Esophagus squamous epithelium (tissue), 5 donors: ENCODE data around the gene MYH13. TPM values are rescaled to one million over a fixed set of nuclear protein-coding genes. Genes with fewer than 3 reads are reported as not detected.

Experiments used
- DNase-seq: peaks from one replicate; lab custom pipeline; 2025; lab: John Stamatoyannopoulos, UW
- H3K27ac ChIP-seq, 4 donors: fragments of 200-600 bp; sonication (generic); one replicate each; pipeline ENCODE4 v1.5.1; 2016 to 2019; ENCODE audit warnings: mild to moderate bottlenecking in 1 of 4
- H3K27me3 ChIP-seq, 4 donors: fragments of 200-600 bp; sonication (generic); 1 replicate in 3 of 4; 2 replicates in 1 of 4; pipeline versions ENCODE4 v1.5.1 to v1.6.0; 2017 to 2021; ENCODE audit warnings: antibody characterized with exemption in 1 of 4
- H3K36me3 ChIP-seq, 3 donors: fragments of 200-600 bp; sonication (generic); one replicate each; pipeline ENCODE4 v1.5.1; 2016 to 2019
- H3K4me1 ChIP-seq, 3 donors: fragments of 200-600 bp; sonication (generic); one replicate each; pipeline ENCODE4 v1.5.1; 2017 to 2019
- H3K4me3 ChIP-seq, 4 donors: fragments of 200-600 bp; sonication (generic); 1 replicate in 3 of 4; 2 replicates in 1 of 4; pipeline ENCODE4 v1.5.1; 2016 to 2019; ENCODE audit warnings: mild to moderate bottlenecking in 2 of 4, moderate library complexity in 1 of 4
- H3K9me3 ChIP-seq, 3 donors: fragments of 200-600 bp; sonication (generic); one replicate each; pipeline ENCODE4 v1.5.1; 2016 to 2019
- POLR2A ChIP-seq, 4 donors: fragments of 450-650 bp; IDR thresholded peaks; one replicate each; pipeline ENCODE4 v1.6.1; 2017; ENCODE audit warnings: antibody characterized with exemption in 4 of 4, mild to moderate bottlenecking in 4 of 4, moderate library complexity in 3 of 4
- whole genome bisulfite sequencing, 2 donors: methylation state at CpG; one replicate each; pipeline ENCODE4 v1.1.5; 2018; 5-methylcytosine and 5-hydroxymethylcytosine counted together
- intact Hi-C: fragments of 100-400 bp; cut with DNase I; formaldehyde crosslinking; loops from one replicate; pipeline ENCODE4 v1.15.0; 2022
- total RNA-seq, 4 donors: library from RNA; depleted of rRNA; stranded (reverse); fragments of >200 nt; gene quantifications; one replicate each; pipeline ENCODE4 v1.1.0, GENCODE V29; 2016
- TF ChIP-seq, protein P1 (sequence below), 6 experiments: fragments of 450-650 bp in 4 of 6; fragments of 200-600 bp in 2 of 6; sonication (generic) in 2 of 6; IDR thresholded peaks; one replicate each; pipeline ENCODE4 v1.5.1; 2016 to 2019; ENCODE audit warnings: antibody characterized with exemption in 6 of 6, mild to moderate bottlenecking in 4 of 6, moderate library complexity in 4 of 6
- donor health status: DM: yes; HTN: yes; CAD: no.

Gene MYH13
- total RNA-seq, 4 donors from 2014 or later = 0.18 TPM; not detected in 3

GRCh38 chr17:10265100-10265810 lies 107.6 kb downstream of the MYH13 start:
- Histone ChIP-seq H3K27me3 (no peaks in the 10 kb centered on the region), H3K4me1 (no peaks in the 10 kb centered on the region), H3K4me3 (no peak overlapping the region), H3K27ac (peak overlapping the region in 1 of 4 donors; percentile 7), H3K36me3 (no peaks in the 10 kb centered on the region), H3K9me3 (no peaks in the 10 kb centered on the region)
- intact Hi-C loops = no loop called here
- WGBS, 2 donors = 46 to 63% methylated on average over 3 of the region's 3 CpGs
- TF ChIP-seq, protein P1, sequence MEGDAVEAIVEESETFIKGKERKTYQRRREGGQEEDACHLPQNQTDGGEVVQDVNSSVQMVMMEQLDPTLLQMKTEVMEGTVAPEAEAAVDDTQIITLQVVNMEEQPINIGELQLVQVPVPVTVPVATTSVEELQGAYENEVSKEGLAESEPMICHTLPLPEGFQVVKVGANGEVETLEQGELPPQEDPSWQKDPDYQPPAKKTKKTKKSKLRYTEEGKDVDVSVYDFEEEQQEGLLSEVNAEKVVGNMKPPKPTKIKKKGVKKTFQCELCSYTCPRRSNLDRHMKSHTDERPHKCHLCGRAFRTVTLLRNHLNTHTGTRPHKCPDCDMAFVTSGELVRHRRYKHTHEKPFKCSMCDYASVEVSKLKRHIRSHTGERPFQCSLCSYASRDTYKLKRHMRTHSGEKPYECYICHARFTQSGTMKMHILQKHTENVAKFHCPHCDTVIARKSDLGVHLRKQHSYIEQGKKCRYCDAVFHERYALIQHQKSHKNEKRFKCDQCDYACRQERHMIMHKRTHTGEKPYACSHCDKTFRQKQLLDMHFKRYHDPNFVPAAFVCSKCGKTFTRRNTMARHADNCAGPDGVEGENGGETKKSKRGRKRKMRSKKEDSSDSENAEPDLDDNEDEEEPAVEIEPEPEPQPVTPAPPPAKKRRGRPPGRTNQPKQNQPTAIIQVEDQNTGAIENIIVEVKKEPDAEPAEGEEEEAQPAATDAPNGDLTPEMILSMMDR (IDR thresholded peaks at IDR 0.05) = no peak
- no peak for DNase-seq

- no peak for DNase-seq
- Histone ChIP-seq H3K9me3 (no peaks in the 10 kb centered on the region), H3K4me1 (no peaks in the 10 kb centered on the region), H3K27ac (no peak overlapping the region), H3K27me3 (no peaks in the 10 kb centered on the region), H3K4me3 (no peak overlapping the region), H3K36me3 (no peaks in the 10 kb centered on the region)
- intact Hi-C loops = no loop called here
- TF ChIP-seq, protein P1 (IDR thresholded peaks at IDR 0.05) = no peak
- TF ChIP-seq POLR2A (IDR thresholded peaks at IDR 0.05) = no peak
- WGBS, 2 donors = 53 to 63% methylated on average over 2 of the region's 2 CpGs
Observed at GRCh38 chr17:10264051-10264450, 108.8 kb downstream of the MYH13 start.

- Histone ChIP-seq H3K9me3 (no peaks in the 10 kb centered on the region), H3K4me1 (no peaks in the 10 kb centered on the region), H3K36me3 (no peaks in the 10 kb centered on the region), H3K27ac (no peak overlapping the region), H3K4me3 (no peak overlapping the region), H3K27me3 (no peaks in the 10 kb centered on the region)
- intact Hi-C loops = no loop called here
- WGBS, 2 donors = 67 to 86% methylated on average over 1 of the region's 1 CpG
- TF ChIP-seq, protein P1 (IDR thresholded peaks at IDR 0.05) = no peak
- TF ChIP-seq POLR2A (IDR thresholded peaks at IDR 0.05) = no peak
- no peak for DNase-seq
Observed at GRCh38 chr17:10262451-10262850, 110.4 kb downstream of the MYH13 start.

GRCh38 chr17:10261098-10261497 lies 111.7 kb downstream of the MYH13 start:
- intact Hi-C loops = no loop called here
- WGBS, 2 donors = 57 to 70% methylated on average over 3 of the region's 3 CpGs
- TF ChIP-seq POLR2A (IDR thresholded peaks at IDR 0.05) = no peak
- TF ChIP-seq, protein P1 (IDR thresholded peaks at IDR 0.05) = no peak

DNA sequence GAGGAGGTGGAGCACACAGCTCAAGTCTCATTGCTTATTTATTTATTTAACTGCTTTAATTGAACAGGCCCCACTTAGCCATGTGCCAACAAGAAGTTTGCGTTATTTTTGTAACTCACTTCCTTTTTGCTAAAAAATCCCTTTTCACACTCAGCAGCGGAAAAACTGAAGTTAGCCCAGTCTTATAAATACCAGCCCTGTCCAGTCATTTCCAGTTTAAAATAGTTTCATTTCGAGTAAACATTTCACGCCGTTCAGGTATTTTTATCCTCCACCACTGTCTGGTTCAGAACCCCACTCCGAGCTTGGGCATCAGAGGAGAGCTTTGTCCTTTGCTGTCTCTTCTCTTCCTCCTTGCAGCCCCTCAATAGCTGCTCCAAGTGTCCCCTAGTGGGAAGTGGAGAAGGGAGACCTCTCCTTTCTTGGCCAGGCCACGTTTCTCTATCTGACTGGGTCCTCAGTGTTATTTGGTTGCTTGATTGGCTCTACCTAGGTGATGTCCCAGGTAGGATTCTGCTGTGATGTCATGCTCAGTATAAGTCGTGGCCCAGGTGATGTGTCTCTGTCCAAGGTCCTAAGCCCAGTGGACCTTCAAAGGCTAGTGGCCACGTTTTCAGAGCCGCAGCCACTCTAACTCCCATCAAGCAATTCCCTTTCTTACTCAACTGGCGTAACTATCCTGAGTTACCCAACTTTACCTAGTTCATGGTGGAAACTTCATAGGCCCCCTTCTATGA lies 121.4 kb downstream of the MYH13 start:
- Histone ChIP-seq H3K4me3 (no peak overlapping the region), H3K9me3 (no peaks in the 10 kb centered on the region), H3K27ac (no peak overlapping the region), H3K27me3 (no peaks in the 10 kb centered on the region), H3K4me1 (no peaks in the 10 kb centered on the region), H3K36me3 (no peaks in the 10 kb centered on the region)
- intact Hi-C loops = no loop called here
- WGBS, 2 donors = 39 to 54% methylated on average over 8 to 11 of the region's 11 CpGs
- TF ChIP-seq, protein P1 (IDR thresholded peaks at IDR 0.05) = no peak
- no peak for TF ChIP-seq POLR2A (IDR thresholded peaks at IDR 0.05)
- DNase-seq = no peak

More at GRCh38 chr17:10261098-10261497, 111.7 kb downstream of the MYH13 start:
- Histone ChIP-seq H3K27ac (no peak overlapping the region), H3K36me3 (no peaks in the 10 kb centered on the region), H3K4me1 (no peaks in the 10 kb centered on the region), H3K4me3 (no peak overlapping the region), H3K9me3 (no peaks in the 10 kb centered on the region), H3K27me3 (no peaks in the 10 kb centered on the region)
- DNase-seq = no peak
